Dedifferentiated amniotic fluid mesenchymal stem cell (primary cell): ENCODE data around the gene GTPBP8.
A peak's percentile ranks its signal among the peaks of the same experiment; 100 is the strongest.

ENCODE experiments used
- DNase-seq: peaks from one replicate; pipeline ENCODE4 v3.0.0-alpha.2; 2016; ENCODE audit errors: extremely low spot score

GTPBP8 gene

DNA sequence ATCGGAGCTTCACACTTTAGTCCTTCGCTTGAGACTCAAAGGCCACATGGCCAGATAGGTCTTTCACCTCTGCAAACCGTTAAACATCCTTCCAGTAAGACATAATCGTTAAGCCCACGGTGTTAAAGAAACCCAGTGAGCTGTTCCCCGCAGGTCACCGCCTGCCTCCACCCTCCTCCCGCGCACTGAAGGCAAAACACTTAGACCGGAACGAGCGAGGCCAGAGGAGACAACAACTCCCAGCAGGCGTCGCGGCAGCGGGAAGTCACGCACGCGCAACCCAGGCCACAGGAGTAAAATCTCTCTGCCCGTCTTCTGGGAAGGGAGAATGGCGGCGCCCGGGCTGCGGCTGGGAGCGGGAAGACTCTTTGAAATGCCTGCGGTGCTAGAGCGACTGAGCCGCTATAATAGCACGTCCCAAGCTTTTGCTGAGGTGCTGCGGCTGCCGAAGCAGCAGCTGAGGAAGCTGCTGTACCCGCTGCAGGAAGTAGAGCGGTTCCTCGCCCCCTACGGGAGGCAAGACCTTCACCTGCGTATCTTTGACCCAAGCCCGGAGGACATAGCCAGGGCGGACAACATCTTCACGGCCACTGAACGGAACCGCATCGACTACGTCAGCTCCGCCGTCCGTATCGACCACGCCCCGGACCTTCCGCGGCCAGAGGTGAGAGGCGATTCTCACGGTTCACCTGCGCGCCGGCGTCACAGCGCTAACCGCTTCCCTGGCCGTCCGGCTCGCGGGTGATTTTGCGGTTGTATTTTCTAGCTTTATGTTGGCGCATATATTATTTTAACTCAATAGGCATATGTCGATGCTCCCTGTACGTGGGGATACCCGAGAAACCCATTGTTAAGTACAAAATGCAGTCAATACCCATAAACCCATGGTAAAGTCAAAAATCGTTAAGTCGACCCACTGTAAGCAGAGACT, at the start of gene GTPBP8:
TSS of gene GTPBP8 (plus strand) at position 313 of the 931 bp plus-strand sequence. CDS start at position 329, 16 bp downstream.
- peak; percentile 90 for DNase-seq

DNA sequence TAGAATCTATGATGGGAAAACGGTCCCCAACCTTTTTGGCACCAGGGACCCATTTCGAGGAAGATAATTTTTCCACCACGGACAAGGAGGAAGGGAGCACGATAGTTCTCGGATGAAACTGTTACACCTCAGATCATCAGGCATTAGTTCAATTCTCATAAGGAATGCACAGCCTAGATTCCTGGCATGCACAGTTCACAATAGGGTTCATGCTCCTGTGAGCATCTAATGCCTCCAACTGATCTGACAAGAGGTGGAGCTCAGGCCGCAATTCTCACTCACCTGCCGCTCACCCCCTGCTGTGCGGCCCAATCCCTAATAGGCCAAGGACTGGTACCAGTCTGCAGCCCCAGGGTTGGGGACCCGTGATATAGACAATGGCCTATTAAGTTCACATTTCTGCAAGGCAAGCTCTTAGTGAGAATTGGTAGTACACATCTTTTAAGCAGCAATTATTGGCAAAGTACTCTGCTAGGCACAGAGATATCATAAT, 42.4 kb upstream of the GTPBP8 start:
- no peak for DNase-seq

GRCh38 chr3:112956351-112956750, 34.4 kb upstream of the GTPBP8 start:
- no peak for DNase-seq

DNA sequence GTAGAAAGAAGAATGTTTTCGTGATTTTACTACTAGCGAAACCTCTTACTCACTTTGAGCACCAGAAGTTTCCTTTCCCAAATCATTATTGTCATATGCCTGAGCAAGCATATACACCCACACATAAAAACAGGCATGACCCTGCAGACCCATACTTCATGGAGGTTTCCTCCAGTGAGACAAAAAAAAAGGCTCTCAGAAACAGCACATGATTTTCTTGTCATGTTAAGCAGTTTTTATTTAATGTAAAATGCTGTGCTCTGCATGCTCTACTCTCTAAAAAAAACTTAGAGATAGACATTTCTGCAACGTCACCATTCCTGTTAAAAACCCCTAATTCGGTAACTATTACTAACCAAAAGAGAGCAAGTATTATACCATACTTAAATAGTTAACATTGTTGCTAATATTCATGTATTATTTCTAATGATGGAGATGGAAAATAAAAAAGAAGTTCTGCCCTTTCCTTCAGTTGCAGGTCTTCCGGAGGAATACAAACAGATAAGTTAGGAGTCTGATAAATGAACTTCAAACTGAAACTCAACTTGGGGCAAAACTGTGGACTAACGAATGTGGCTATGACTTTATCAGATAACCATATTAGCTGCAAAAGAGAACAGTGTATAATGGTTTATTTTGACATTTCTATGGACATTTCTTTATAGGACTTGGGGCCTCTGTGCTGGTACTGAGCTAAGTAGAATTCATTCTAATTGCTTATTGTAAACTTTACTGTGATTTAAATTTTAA, 31.8 kb upstream of the GTPBP8 start:
- no peak for DNase-seq

DNA sequence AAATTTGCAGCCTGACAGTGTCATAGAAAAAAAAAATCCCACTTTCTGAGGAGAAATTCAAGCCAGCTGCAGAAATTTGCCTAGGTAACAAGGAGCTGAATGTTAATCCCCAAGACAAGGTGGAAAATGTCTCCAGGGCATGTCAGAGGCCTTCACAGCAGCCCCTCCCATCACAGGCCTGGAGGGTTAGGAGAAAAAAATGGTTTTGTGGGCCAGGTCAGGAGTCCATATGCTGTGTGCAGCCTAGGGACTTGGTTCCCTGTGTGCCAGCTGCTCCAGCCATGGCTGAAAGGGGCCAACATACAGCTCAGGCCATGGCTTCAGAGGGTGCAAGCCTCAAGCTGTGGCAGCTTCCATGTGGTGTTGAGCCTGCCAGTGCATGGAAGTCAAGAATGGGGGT, 27.1 kb upstream of the GTPBP8 start:
- DNase-seq: no peak

DNA sequence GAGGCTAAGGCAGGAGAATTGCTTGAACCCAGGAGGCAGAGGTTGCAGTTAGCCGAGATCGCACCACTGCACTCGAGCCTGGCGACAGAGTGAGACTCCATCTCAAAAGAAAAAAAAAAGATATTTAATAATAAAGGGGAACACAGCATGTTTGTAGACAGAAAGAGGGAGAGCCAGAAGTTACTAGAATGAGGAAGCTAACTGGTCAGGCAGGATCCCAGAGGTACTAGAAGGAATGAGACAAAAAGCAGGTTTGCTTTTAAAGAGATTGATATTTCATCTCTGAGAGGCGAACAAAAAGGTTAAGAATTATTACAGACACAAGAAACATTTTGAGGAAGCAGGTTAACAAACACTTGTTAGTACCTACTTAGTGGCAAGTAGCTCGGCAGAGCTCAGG, 25.1 kb upstream of the GTPBP8 start:
- DNase-seq: no peak

DNA sequence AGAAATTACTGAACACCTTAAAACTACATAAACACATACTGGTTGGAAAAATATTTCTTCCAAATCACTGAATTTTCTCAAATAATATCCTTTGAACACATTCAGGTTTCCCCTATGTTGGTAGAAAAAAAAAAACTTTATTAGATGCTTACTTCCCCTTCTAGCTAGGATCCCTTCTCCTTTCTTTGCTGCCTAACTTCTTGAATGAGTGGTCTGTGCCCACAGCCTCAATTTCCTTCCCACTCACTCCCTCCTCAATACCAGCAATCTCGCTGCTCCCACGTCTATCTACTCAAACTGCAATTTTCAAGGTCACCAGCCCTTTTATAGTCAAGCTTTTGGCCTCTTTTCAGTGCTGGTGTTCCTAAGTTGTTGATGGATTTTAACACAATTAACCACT, 24.2 kb upstream of the GTPBP8 start:
- no peak for DNase-seq

DNA sequence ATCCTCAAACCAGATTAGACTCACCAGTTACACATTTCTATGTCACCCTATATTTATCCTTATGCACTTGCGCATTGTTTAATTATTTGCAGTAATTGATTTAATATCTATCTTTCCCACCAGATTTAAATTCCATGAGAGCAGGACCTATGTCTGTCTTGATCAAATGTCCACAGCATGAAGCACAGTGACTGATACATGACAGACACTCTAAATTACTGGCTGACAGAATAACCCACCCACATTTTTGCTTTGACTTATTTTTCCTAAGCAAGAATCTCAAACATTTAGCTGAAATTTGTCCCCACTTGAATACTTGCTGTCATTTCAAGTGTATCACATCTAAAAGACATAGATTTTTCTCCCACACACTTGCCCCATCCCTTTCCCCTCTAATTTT, 23.4 kb upstream of the GTPBP8 start:
- DNase-seq: no peak

DNA sequence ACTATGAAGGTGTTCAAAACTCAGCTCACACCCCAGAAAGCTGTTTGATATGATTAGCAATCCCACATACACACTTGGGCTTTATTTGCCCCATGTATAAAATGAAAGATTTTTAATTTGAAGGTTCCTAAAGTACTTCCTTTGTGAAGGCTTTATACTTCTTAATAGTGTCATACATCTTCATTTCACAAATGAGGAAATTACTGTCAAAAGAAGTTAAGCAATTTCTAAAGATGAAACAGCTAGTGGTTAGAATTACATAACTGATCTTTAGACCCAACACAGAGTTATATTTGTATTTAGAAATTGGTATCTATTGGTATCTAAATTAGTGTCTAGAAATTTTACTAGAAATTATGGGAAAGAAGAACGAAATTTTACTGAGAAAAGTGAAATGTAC, 23.0 kb upstream of the GTPBP8 start:
- DNase-seq: no peak

GRCh38 chr3:112972158-112972557, 18.6 kb upstream of the GTPBP8 start:
- DNase-seq: no peak

GRCh38 chr3:112973325-112974177, 17.2 kb upstream of the GTPBP8 start:
- no peak for DNase-seq

GRCh38 chr3:112974178-112974517, 16.6 kb upstream of the GTPBP8 start:
- no peak for DNase-seq

DNA sequence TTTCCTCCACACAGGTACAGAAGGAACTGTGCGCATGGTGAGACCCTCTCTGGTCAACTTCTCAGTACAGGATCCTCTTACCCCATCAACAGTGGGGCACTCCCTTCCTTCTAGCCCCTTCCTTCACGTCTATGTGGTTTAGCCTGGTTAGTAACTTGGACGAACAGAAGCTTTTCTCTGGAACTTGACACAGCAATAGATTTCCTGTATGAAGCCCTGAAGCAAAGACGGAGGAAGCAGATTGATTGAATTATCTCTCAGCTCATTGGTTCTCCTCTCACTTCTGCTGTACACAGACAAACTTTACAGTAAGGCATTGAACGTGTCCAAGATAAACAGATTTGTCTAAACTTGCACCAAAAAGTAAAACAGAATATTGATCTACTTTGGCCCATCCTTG, 15.9 kb upstream of the GTPBP8 start, which contains the start of gene CD200R1:
TSS of gene CD200R1 (minus strand) at position 210 of the 400 bp plus-strand sequence. CDS start 246 bp downstream, outside the sequence.
- DNase-seq: no peak

DNA sequence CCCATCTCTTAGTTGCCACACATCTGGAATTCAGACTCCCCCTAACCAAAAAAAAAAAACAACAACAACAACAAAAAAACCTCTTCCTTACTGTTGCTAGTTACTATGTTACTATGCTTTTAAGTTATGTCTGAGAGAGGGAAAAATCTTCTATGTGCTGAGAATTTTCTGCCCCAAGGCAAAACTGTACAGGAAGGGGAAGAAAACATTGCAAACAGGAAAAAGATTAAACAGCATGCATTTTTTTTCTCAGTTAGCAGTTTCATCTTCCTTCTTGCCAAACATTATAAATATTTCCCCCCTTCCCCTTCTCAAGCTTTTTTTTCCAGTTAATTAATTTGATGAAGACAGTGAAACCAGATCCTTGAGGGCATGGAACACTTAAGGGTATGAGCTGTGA, 14.8 kb upstream of the GTPBP8 start:
- no peak for DNase-seq

DNA sequence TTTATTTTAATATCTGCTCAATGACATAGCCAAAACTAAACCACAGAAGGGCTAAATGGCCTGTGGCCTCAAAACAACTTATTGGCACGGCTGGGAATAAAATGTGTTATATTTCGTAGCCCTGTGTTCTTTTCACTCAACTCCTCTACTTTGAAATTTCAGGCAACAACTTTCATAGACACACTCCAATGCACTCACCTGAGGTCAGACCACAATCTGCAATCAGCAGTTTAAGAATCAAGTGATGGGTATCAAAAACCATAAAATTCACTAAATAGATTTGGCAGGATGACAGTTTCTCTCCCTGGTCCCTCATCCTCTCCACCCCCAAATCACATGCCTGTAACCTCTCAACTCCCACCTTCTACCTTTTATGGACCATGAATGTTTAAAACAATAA, 13.8 kb upstream of the GTPBP8 start:
- DNase-seq: no peak

GRCh38 chr3:112979244-112979832, 11.4 kb upstream of the GTPBP8 start:
- DNase-seq: peak; percentile 67

- DNase-seq: no peak
Measured at GRCh38 chr3:112980080-112980479, 10.7 kb upstream of the GTPBP8 start.

GRCh38 chr3:112982710-112983109, 8.1 kb upstream of the GTPBP8 start:
- no peak for DNase-seq

- DNase-seq: no peak
Measured at GRCh38 chr3:112984485-112984884, 6.3 kb upstream of the GTPBP8 start.

DNA sequence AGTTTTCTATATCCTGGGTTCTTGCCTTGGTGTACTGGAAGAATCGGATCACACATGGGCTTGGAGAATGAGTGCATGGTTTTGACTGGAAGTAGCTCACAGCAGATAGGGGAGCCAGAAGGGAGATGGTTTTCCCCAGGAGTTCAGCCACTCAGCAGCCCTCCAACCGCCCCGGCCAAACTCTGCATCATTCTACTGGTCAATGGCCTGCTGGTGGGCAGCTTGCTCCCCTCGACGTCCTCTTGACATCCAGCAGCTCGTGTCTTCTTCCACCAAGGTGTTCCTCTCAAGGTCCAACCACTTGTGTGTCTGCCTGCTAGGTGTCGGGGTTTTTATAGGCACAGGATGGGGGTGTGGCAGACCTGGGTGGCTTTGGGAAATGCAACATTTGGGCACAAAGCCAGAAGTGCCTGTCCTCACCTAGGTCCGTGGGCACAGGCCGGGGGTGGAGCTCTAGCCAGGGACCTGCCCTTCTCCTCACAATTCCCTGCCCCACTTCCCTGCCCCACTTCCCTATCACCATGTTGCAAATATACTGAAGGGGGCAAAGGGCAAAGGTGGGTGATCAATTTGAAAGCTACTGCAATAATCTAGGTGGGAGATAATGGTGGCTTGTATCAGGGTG, 3.0 kb upstream of the GTPBP8 start:
- no peak for DNase-seq

DNA sequence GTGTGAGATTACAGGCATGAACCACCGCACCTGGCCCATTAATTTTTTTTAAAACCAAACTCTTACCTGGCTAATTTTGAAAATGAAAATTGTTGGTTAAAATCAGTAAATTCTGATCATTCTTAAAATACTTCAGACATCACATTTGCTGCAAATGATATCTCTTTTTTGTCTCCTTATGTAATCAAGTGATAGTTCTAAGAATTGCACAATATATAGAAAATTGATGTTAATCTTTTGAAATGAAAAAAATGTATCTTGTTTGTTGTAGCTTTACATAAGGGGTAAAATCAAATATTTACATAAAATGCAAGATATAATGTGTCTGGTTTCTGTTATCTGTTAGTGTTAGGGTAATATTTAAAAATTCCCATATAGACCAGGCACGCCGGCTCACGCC, 5.0 kb downstream of the GTPBP8 start:
- no peak for DNase-seq
